ENCODE measurements around the gene HAGHL.

GRCh38 chr16:719815-720446 is 7.0 kb upstream of the HAGHL start:
- TF ChIP-seq ZNF513 (tag by site-specific recombination; IDR thresholded peaks at IDR 0.05) (no peak), ZNF175 (tag by site-specific recombination; IDR thresholded peaks at IDR 0.05) (no peak), CTCF (tag by site-specific recombination; IDR thresholded peaks at IDR 0.05) (peak; percentile 65), REST (tag by site-specific recombination; IDR thresholded peaks at IDR 0.05) (no peak), ZNF843 (tag by site-specific recombination; IDR thresholded peaks at IDR 0.05) (no peak), ZNF610 (tag by site-specific recombination; IDR thresholded peaks at IDR 0.05; ENCODE audit: borderline replicate concordance) (no peak), PATZ1 (tag by site-specific recombination; IDR thresholded peaks at IDR 0.05) (peak; percentile 38), ZNF214 (tag by site-specific recombination; IDR thresholded peaks at IDR 0.05; ENCODE audit: borderline replicate concordance) (no peak), ZXDB (tag by site-specific recombination; IDR thresholded peaks at IDR 0.05) (no peak), ZNF274 (IDR thresholded peaks at IDR 0.05; ENCODE audit: low read length) (no peak), ZNF274 (tag by site-specific recombination; IDR thresholded peaks at IDR 0.05; ENCODE audit: borderline replicate concordance) (no peak), KLF10 (tag by site-specific recombination; IDR thresholded peaks at IDR 0.05) (no peak), ELK4 (IDR thresholded peaks at IDR 0.05; ENCODE audit: borderline replicate concordance, low read depth, low read length) (no peak), ZBTB7A (tag by site-specific recombination; IDR thresholded peaks at IDR 0.05; ENCODE audit: low read depth) (no peak), ZNF302 (tag by site-specific recombination; IDR thresholded peaks at IDR 0.05; ENCODE audit: low read depth) (no peak)

Data from HEK293 (cell line).